Lung (tissue), 12 donors: Measurements from ENCODE around the gene NR5A1. TPM values are rescaled to one million over a fixed set of nuclear protein-coding genes. Genes with fewer than 3 reads are reported as not detected.

Source experiments
- ATAC-seq: fragments of 200-7000 bp; cut with Tn5 transposase; one replicate; pipeline ENCODE4 v1.9.1; 2020; ENCODE audit warnings: moderate number of reproducible peaks; ENCODE audit not compliant: insufficient read depth, low FRiP score
- DNase-seq, 3 donors: peaks; one replicate each; pipeline ENCODE4 v3.0.0-alpha.2; 2013 to 2017
- H3K27ac ChIP-seq, 2 donors: one replicate each; pipeline ENCODE4 v1.5.1; 2013; ENCODE audit warnings: mild to moderate bottlenecking in 2 of 2, moderate library complexity in 2 of 2, control low read depth in 1 of 2, inconsistent platforms in 1 of 2, low read depth in 1 of 2, low read length in 1 of 2
- H3K27me3 ChIP-seq, 3 donors: one replicate each; pipeline ENCODE4 v1.5.1; 2013; ENCODE audit warnings: low read length in 2 of 3; ENCODE audit not compliant: control insufficient read depth in 3 of 3, insufficient read depth in 3 of 3
- H3K36me3 ChIP-seq, 4 donors: one replicate each; pipeline ENCODE4 v1.5.1; 2013; ENCODE audit warnings: low read length in 4 of 4, mild to moderate bottlenecking in 1 of 4, moderate library complexity in 1 of 4; ENCODE audit not compliant: control insufficient read depth in 4 of 4, insufficient read depth in 4 of 4
- H3K4me1 ChIP-seq, 5 donors: one replicate each; pipeline ENCODE4 v1.5.1; 2013; ENCODE audit warnings: low read length in 5 of 5, mild to moderate bottlenecking in 2 of 5, moderate library complexity in 1 of 5; ENCODE audit not compliant: control insufficient read depth in 5 of 5, insufficient read depth in 5 of 5
- H3K4me3 ChIP-seq: one replicate; pipeline ENCODE4 v1.5.1; 2013; ENCODE audit warnings: mild to moderate bottlenecking, control low read depth, moderate library complexity
- H3K9ac ChIP-seq, 2 donors: one replicate each; pipeline ENCODE4 v1.5.1; 2013; ENCODE audit warnings: low read length in 2 of 2, control low read depth in 1 of 2; ENCODE audit not compliant: insufficient read depth in 1 of 2
- H3K9me3 ChIP-seq, 4 donors: one replicate each; pipeline ENCODE4 v1.5.1; 2013; ENCODE audit warnings: low read length in 3 of 4, mild to moderate bottlenecking in 1 of 4, moderate library complexity in 1 of 4; ENCODE audit not compliant: control insufficient read depth in 4 of 4, insufficient read depth in 3 of 4
- WGBS, 2 donors: extraction: QIAGEN DNeasy Blood & Tissue Kit; methylation state at CpG; one replicate each; pipeline ENCODE4 v1.1.7; 2013; 5-methylcytosine and 5-hydroxymethylcytosine counted together
- polyA plus RNA-seq, 2 donors: library from polyadenylated mRNA; stranded (reverse); fragments of 200-250 nt; gene quantifications; one replicate each; pipeline ENCODE4 v1.2.1, GENCODE V29; 2013
- total RNA-seq, 2 donors: library from RNA; depleted of rRNA in 1 of 2; stranded (reverse); fragments of >200 nt in 1 of 2; gene quantifications; one replicate each; pipeline ENCODE4 v1.2.1, GENCODE V29; 2014 to 2021
- TF ChIP-seq, protein P1 (sequence below): IDR thresholded peaks from 2 replicates; pipeline ENCODE4 v1.5.1; 2012; ENCODE audit warnings: mild to moderate bottlenecking; ENCODE audit errors: control extremely low read depth, extremely low read depth
- donor health status: control.
- donor health status: control.
- donor health status: Bipolar disorder and iron deficiency.
- donor health status: healthy.
- donor health status: DM: yes; HTN: yes; CAD: no.

Gene NR5A1
- total and polyA plus RNA-seq, 4 donors = 0.02 to 0.37 (median 0.09) TPM; not detected in 1

DNA sequence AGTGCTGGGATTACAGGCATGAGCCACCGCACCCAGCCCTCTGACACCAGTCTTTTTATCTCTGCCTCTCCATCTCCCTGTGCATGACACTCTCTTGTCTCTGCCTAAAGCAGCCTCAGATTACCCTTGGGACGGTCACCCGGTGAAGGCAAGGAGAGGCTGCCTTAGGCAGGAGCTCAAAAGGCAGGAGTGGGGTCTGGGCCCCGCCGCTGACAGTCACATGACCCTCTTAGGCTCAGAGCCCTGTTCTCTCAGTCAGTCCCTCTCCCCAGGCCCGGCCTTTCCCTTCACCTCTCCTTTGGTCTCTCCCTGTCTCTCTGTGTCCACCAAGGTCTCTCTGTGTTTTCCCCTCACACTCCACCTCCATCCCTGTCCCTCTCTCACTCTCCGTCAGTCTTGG, 34.4 kb downstream of the NR5A1 start:
- H3K27me3 ChIP-seq = peaks cover 4 to 9% (median 7%) of the 10 kb centered on the region in 3 donors
- ATAC-seq = no peak

DNA sequence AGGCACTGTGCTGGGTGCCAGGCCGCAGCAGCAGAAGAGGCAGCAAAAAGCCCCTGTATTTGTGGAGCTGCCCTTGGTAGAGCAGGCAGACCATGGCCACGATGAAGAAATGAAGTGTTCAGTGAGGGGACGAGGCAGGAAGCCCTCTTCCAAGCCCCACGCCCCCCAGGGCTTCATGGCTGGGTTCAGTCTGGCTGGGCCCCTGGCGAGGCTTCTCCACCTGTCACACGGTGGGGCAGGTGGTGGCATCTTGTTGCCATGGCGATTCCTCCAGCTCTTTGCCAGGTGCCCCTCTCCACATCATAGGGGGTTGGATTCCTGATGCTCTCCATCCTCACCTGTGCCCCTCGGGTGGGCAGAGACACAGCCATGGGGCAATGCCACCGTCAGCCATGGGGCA, 35.4 kb downstream of the NR5A1 start:
- Histone ChIP-seq H3K36me3 (no peaks in the 10 kb centered on the region), H3K9ac (no peak overlapping the region), H3K4me1 (no peaks in the 10 kb centered on the region), H3K9me3 (no peaks in the 10 kb centered on the region), H3K27ac (no peak overlapping the region), H3K27me3 (peaks cover 0 to 9% (median 0%) of the 10 kb centered on the region in 3 donors), H3K4me3 (no peak overlapping the region)
- TF ChIP-seq, protein P1, sequence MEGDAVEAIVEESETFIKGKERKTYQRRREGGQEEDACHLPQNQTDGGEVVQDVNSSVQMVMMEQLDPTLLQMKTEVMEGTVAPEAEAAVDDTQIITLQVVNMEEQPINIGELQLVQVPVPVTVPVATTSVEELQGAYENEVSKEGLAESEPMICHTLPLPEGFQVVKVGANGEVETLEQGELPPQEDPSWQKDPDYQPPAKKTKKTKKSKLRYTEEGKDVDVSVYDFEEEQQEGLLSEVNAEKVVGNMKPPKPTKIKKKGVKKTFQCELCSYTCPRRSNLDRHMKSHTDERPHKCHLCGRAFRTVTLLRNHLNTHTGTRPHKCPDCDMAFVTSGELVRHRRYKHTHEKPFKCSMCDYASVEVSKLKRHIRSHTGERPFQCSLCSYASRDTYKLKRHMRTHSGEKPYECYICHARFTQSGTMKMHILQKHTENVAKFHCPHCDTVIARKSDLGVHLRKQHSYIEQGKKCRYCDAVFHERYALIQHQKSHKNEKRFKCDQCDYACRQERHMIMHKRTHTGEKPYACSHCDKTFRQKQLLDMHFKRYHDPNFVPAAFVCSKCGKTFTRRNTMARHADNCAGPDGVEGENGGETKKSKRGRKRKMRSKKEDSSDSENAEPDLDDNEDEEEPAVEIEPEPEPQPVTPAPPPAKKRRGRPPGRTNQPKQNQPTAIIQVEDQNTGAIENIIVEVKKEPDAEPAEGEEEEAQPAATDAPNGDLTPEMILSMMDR = no peak
- no peak for ATAC-seq
- 76 to 80% methylated on average over 9 of the region's 9 CpGs for WGBS, 2 donors
- DNase-seq = no peak

More for the DNA sequence above, 34.4 kb downstream of the NR5A1 start:
- no peak for DNase-seq
- 68 to 84% methylated on average over 7 of the region's 7 CpGs for WGBS, 2 donors
- Histone ChIP-seq H3K4me1 (no peaks in the 10 kb centered on the region), H3K36me3 (no peaks in the 10 kb centered on the region), H3K9ac (no peak overlapping the region), H3K27ac (no peak overlapping the region), H3K9me3 (no peaks in the 10 kb centered on the region), H3K4me3 (no peak overlapping the region)
- TF ChIP-seq, protein P1 = no peak

DNA sequence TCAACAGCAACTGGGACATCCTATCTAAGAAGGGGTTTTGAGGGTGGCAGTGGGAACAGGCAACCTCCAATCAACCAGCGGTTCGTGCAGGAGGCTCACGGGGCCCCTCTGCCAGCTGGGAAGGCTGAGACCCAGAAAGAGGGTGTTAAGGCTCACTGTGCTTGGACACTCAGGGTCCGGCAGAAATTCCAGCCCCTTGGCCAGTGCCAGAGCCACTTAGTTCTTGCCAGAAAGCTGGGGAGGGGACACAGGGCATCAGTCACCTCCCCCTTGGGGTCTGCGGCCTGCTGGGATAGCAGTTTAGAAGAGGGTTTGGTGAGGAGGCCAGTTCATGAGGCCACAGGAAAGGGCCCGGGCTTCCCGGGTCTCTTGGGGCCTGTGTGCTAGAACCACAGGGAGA, 36.5 kb downstream of the NR5A1 start:
- Histone ChIP-seq H3K4me3 (no peak overlapping the region), H3K4me1 (no peaks in the 10 kb centered on the region), H3K27me3 (peaks cover 0 to 3% (median 0%) of the 10 kb centered on the region in 3 donors), H3K36me3 (no peaks in the 10 kb centered on the region), H3K27ac (no peak overlapping the region), H3K9me3 (no peaks in the 10 kb centered on the region), H3K9ac (no peak overlapping the region)
- TF ChIP-seq, protein P1 = no peak
- no peak for ATAC-seq
- DNase-seq = no peak
- WGBS, 2 donors = 87 to 95% methylated on average over 7 of the region's 7 CpGs

DNA sequence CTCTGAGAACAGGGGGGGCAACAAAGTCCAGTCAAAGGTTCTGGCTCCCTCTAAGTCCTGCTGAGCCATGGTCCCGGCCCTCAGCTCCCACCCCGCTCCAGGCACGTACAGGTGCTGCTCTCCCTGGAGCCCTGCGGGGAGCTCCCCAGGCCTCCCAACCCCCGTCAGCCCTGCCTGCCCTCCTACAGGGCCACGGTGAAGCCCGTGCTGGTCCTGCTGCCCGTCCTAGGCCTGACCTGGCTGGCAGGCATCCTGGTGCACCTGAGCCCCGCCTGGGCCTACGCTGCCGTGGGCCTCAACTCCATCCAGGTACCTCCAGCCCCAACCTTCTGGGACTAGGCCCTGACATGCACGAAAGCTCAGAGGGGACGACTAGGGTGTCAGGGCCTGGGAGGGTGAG, 36.9 kb downstream of the NR5A1 start:
- no peaks in the 10 kb centered on the region for H3K9me3 ChIP-seq
- H3K27me3 ChIP-seq = peaks cover 0 to 3% (median 0%) of the 10 kb centered on the region in 3 donors
- TF ChIP-seq, protein P1 = no peak
- no peak for DNase-seq
- no peak overlapping the region for H3K27ac ChIP-seq
- H3K4me1 ChIP-seq = no peaks in the 10 kb centered on the region
- H3K36me3 ChIP-seq = no peaks in the 10 kb centered on the region
- no peak overlapping the region for H3K4me3 ChIP-seq
- ATAC-seq = no peak
- WGBS, 2 donors = 88 to 93% methylated on average over 13 of the region's 13 CpGs
- H3K9ac ChIP-seq = no peak overlapping the region
